ENCODE measurements around the gene PDXK. TPM values are rescaled to one million over a fixed set of nuclear protein-coding genes. Genes with fewer than 3 reads are reported as not detected.
A peak's percentile ranks its signal among the peaks of the same experiment; 100 is the strongest.

PDXK gene
- polyA plus RNA-seq, 3 donors, result 128 to 214 (median 210) TPM

- peak overlapping the region; percentile 91 to 96 for H3K4me3 Mint-ChIP-seq
- no peak for DNase-seq
- H3K9me3 Mint-ChIP-seq, result no peaks in the 10 kb centered on the region
- peaks cover 66% of the 10 kb centered on the region for H3K4me1 Mint-ChIP-seq
- H3K27ac ChIP-seq (ENCODE audit: low read depth in 1 of 2, low read length in 2 of 2), result peak overlapping the region; percentile 65 to 92
- no peak overlapping the region for H2AFZ ChIP-seq (ENCODE audit: insufficient read depth, low read depth, low read length, poor library complexity, severe bottlenecking)
- H3K27ac Mint-ChIP-seq, result peak overlapping the region; percentile 63 to 95 (median 90)
- H3K9me3 ChIP-seq (replicated peaks in 1 of 2; ENCODE audit: control insufficient read depth in 1 of 2, insufficient read depth in 1 of 2, low read length in 2 of 2), result no peaks in the 10 kb centered on the region
- peaks cover 13 to 14% of the 10 kb centered on the region in 2 donors for H3K36me3 ChIP-seq (replicated peaks in 1 of 2; ENCODE audit: control insufficient read depth in 1 of 2, insufficient read depth in 2 of 2, low read length in 2 of 2)
- peak overlapping the region; percentile 87 to 93 (median 90) for H3K4me3 ChIP-seq (replicated peaks in 1 of 3; ENCODE audit: low read depth in 2 of 3, low read length in 3 of 3)
- peaks cover 0 to 11% of the 10 kb centered on the region in 2 donors for H3K27me3 ChIP-seq (ENCODE audit: control insufficient read depth in 2 of 2, insufficient read depth in 2 of 2, low read length in 2 of 2)
- H4K20me1 ChIP-seq (ENCODE audit: insufficient read depth, low read length), result peaks cover 56% of the 10 kb centered on the region
- peak overlapping the region; percentile 98 for H3K4me2 ChIP-seq (replicated peaks; ENCODE audit: extremely low read depth, low read length, poor library complexity, severe bottlenecking)
- H3K9ac ChIP-seq (ENCODE audit: insufficient read depth, low read length, poor library complexity, severe bottlenecking), result peak overlapping the region; percentile 96
- H3K36me3 Mint-ChIP-seq, result peaks cover 9 to 27% of the 10 kb centered on the region in 2 donors
- peaks cover 63% of the 10 kb centered on the region for H3K79me2 ChIP-seq (ENCODE audit: insufficient read depth, low read length)
- H3K27me3 Mint-ChIP-seq (ENCODE audit: low read depth in 3 of 3), result peaks cover 17 to 23% (median 23%) of the 10 kb centered on the region in 3 donors
- 92% methylated on average over 16 of the region's 16 CpGs for WGBS (ENCODE audit: insufficient coverage)
- no peak for TF ChIP-seq CTCF (IDR thresholded peaks at IDR 0.05)
- peaks cover 65 to 69% of the 10 kb centered on the region in 2 donors for H3K4me1 ChIP-seq (ENCODE audit: control insufficient read depth in 1 of 2, insufficient read depth in 2 of 2, low read length in 2 of 2)
- intact Hi-C loops (cut with micrococcal nuclease), result no loop called here
Observed at GRCh38 chr21:43720539-43721166, 1.7 kb downstream of the PDXK start.

- H3K4me1 ChIP-seq (ENCODE audit: control insufficient read depth in 1 of 2, insufficient read depth in 2 of 2, low read length in 2 of 2), result peaks cover 71 to 74% of the 10 kb centered on the region in 2 donors
- H3K27ac Mint-ChIP-seq, result peak overlapping the region in 6 of 7 donors; percentile 52 to 95 (median 90)
- peak overlapping the region; percentile 98 for H3K4me2 ChIP-seq (replicated peaks; ENCODE audit: extremely low read depth, low read length, poor library complexity, severe bottlenecking)
Observed at GRCh38 chr21:43721206-43721605, 2.3 kb downstream of the PDXK start.

More at GRCh38 chr21:43721206-43721605, 2.3 kb downstream of the PDXK start:
- DNase-seq, result no peak
- 100% methylated on average over 4 of the region's 4 CpGs for WGBS (ENCODE audit: insufficient coverage)
- H3K4me3 ChIP-seq (replicated peaks in 1 of 3; ENCODE audit: low read depth in 2 of 3, low read length in 3 of 3), result peak overlapping the region in 2 of 3 experiments; percentile 12 to 90
- peaks cover 66% of the 10 kb centered on the region for H3K79me2 ChIP-seq (ENCODE audit: insufficient read depth, low read length)
- peak overlapping the region; percentile 17 to 92 for H3K27ac ChIP-seq (ENCODE audit: low read depth in 1 of 2, low read length in 2 of 2)
- no peaks in the 10 kb centered on the region for H3K9me3 Mint-ChIP-seq
- H3K9me3 ChIP-seq (replicated peaks in 1 of 2; ENCODE audit: control insufficient read depth in 1 of 2, insufficient read depth in 1 of 2, low read length in 2 of 2), result no peaks in the 10 kb centered on the region
- intact Hi-C loops (cut with micrococcal nuclease), result no loop called here
- peaks cover 9 to 27% of the 10 kb centered on the region in 2 donors for H3K36me3 Mint-ChIP-seq
- peaks cover 12 to 19% (median 18%) of the 10 kb centered on the region in 3 donors for H3K27me3 Mint-ChIP-seq (ENCODE audit: low read depth in 3 of 3)
- H3K9ac ChIP-seq (ENCODE audit: insufficient read depth, low read length, poor library complexity, severe bottlenecking), result peak overlapping the region; percentile 96
- H4K20me1 ChIP-seq (ENCODE audit: insufficient read depth, low read length), result peaks cover 61% of the 10 kb centered on the region
- H2AFZ ChIP-seq (ENCODE audit: insufficient read depth, low read depth, low read length, poor library complexity, severe bottlenecking), result no peak overlapping the region
- H3K27me3 ChIP-seq (ENCODE audit: control insufficient read depth in 2 of 2, insufficient read depth in 2 of 2, low read length in 2 of 2), result peaks cover 0 to 7% of the 10 kb centered on the region in 2 donors
- H3K36me3 ChIP-seq (replicated peaks in 1 of 2; ENCODE audit: control insufficient read depth in 1 of 2, insufficient read depth in 2 of 2, low read length in 2 of 2), result peaks cover 13 to 14% of the 10 kb centered on the region in 2 donors
- TF ChIP-seq CTCF (IDR thresholded peaks at IDR 0.05), result no peak
- H3K4me1 Mint-ChIP-seq, result peaks cover 71% of the 10 kb centered on the region
- peak overlapping the region; percentile 91 to 96 for H3K4me3 Mint-ChIP-seq

Data from CD14-positive monocyte (primary cell).